Activated CD8-positive, alpha-beta T cell treated with anti-CD3 and anti-CD28 coated beads, Interleukin-2, amount 10 ng/mL, durations not matched to agents 7 days and 5 days (primary cell): Measurements from ENCODE around the gene TRPV2. TPM values are rescaled to one million over a fixed set of nuclear protein-coding genes. Genes with fewer than 3 reads are reported as not detected.

Source experiments
- ATAC-seq: fragments of 150-1000 bp; cut with Tn5 transposase; one replicate; pipeline ENCODE4 v1.10.0; 2021; ENCODE audit warnings: moderate library complexity
- CTCF ChIA-PET: fragments of 350-600 bp; sonication (Branson Sonifier 250); formaldehyde crosslinking; loops from one replicate; lab custom pipeline; 2021; ENCODE audit warnings: antibody characterized with exemption; lab: Charles Lee
- POLR2A ChIA-PET: fragments of 350-600 bp; sonication (Branson Sonifier 250); formaldehyde crosslinking; loops from one replicate; lab custom pipeline; 2021; ENCODE audit warnings: antibody characterized with exemption; lab: Charles Lee
- DNase-seq: peaks from one replicate; pipeline ENCODE4 v3.0.0-alpha.2; 2020
- H3K27ac Mint-ChIP-seq: one replicate; pipeline ENCODE4 v1.8.0; 2021; ENCODE audit warnings: mild to moderate bottlenecking, mixed read lengths
- H3K27me3 Mint-ChIP-seq: one replicate; pipeline ENCODE4 v1.8.0; 2021; ENCODE audit warnings: low read depth, mixed read lengths
- H3K36me3 Mint-ChIP-seq: one replicate; pipeline ENCODE4 v1.8.0; 2021; ENCODE audit warnings: low read depth, mixed read lengths
- H3K4me1 Mint-ChIP-seq: one replicate; pipeline ENCODE4 v1.8.0; 2021; ENCODE audit warnings: low read depth, mixed read lengths
- H3K4me3 Mint-ChIP-seq: one replicate; pipeline ENCODE4 v1.8.0; 2021; ENCODE audit warnings: mild to moderate bottlenecking, mixed read lengths
- H3K9me3 Mint-ChIP-seq: one replicate; pipeline ENCODE4 v1.8.0; 2022; ENCODE audit warnings: mixed read lengths; ENCODE audit not compliant: insufficient read depth
- total RNA-seq, 2 experiments: library from RNA; stranded (reverse); gene quantifications; one replicate each; pipeline ENCODE4 v1.2.3, GENCODE V29; 2021

The TRPV2 gene
- total RNA-seq, 2 experiments from 2014 or later = 124 to 134 TPM

- ATAC-seq = no peak
- CTCF ChIA-PET = interaction anchor here (1.0 kb wide), 1 partner anchor 61 kb away, joined by 3 read pairs; no protein-coding TSS in a partner anchor
These were observed 44.6 kb downstream of the TRPV2 start for GRCh38 chr17:16459855-16460550.

GRCh38 chr17:16460796-16461605 is 45.6 kb downstream of the TRPV2 start:
- Mint-ChIP-seq H3K27ac (no peak overlapping the region), H3K36me3 (no peaks in the 10 kb centered on the region), H3K4me3 (no peak overlapping the region), H3K4me1 (peaks cover 6% of the 10 kb centered on the region), H3K9me3 (no peaks in the 10 kb centered on the region), H3K27me3 (no peaks in the 10 kb centered on the region)
- POLR2A ChIA-PET = interaction anchor here (1.0 kb wide), 1 partner anchor 23 kb away, joined by 3 read pairs; no protein-coding TSS in a partner anchor
- DNase-seq = no peak
- CTCF ChIA-PET = interaction anchor here (1.0 to 1.5 kb wide), 3 partner anchors 7 to 60 kb away, joined by 3 to 8 read pairs (median 4); no protein-coding TSS in a partner anchor
- no peak for ATAC-seq

More at GRCh38 chr17:16459855-16460550, 44.6 kb downstream of the TRPV2 start:
- Mint-ChIP-seq H3K36me3 (no peaks in the 10 kb centered on the region), H3K9me3 (no peaks in the 10 kb centered on the region), H3K4me1 (peaks cover 10% of the 10 kb centered on the region), H3K27ac (peak overlapping the region; percentile 39), H3K27me3 (no peaks in the 10 kb centered on the region), H3K4me3 (no peak overlapping the region)
- DNase-seq = no peak
- POLR2A ChIA-PET = interaction anchor here (1.1 kb wide), 1 partner anchor 79 kb away, joined by 3 read pairs; the partner anchor contains the start of gene UBB

GRCh38 chr17:16461606-16461866 is 46.2 kb downstream of the TRPV2 start:
- H3K4me3 Mint-ChIP-seq = no peak overlapping the region
- peaks cover 6% of the 10 kb centered on the region for H3K4me1 Mint-ChIP-seq
- CTCF ChIA-PET = interaction anchor here (1.2 to 1.5 kb wide), 2 partner anchors 8 to 11 kb away, joined by 4 to 8 read pairs; no protein-coding TSS in a partner anchor
- H3K27ac Mint-ChIP-seq = no peak overlapping the region
- no peak for DNase-seq
- no peaks in the 10 kb centered on the region for H3K36me3 Mint-ChIP-seq
- ATAC-seq = no peak
- POLR2A ChIA-PET = interaction anchor here (1.0 kb wide), 1 partner anchor 23 kb away, joined by 3 read pairs; no protein-coding TSS in a partner anchor
- H3K9me3 Mint-ChIP-seq = no peaks in the 10 kb centered on the region
- no peaks in the 10 kb centered on the region for H3K27me3 Mint-ChIP-seq

GRCh38 chr17:16462070-16462864 is 46.9 kb downstream of the TRPV2 start:
- DNase-seq = no peak
- Mint-ChIP-seq H3K4me3 (no peak overlapping the region), H3K27ac (no peak overlapping the region), H3K4me1 (peaks cover 6% of the 10 kb centered on the region), H3K36me3 (no peaks in the 10 kb centered on the region), H3K27me3 (no peaks in the 10 kb centered on the region), H3K9me3 (no peaks in the 10 kb centered on the region)
- ChIA-PET POLR2A (interaction anchor here (1.0 kb wide), 1 partner anchor 24 kb away, joined by 3 read pairs; no protein-coding TSS in a partner anchor), CTCF (interaction anchor here (1.2 to 1.5 kb wide), 2 partner anchors 9 to 12 kb away, joined by 4 to 8 read pairs; no protein-coding TSS in a partner anchor)
- ATAC-seq = no peak

- H3K36me3 Mint-ChIP-seq = no peaks in the 10 kb centered on the region
These were observed 48.3 kb downstream of the TRPV2 start for GRCh38 chr17:16463358-16464302.

GRCh38 chr17:16464303-16465051 is 49.1 kb downstream of the TRPV2 start:
- Mint-ChIP-seq H3K27ac (no peak overlapping the region), H3K4me1 (peaks cover 4% of the 10 kb centered on the region), H3K36me3 (no peaks in the 10 kb centered on the region), H3K4me3 (no peak overlapping the region), H3K27me3 (no peaks in the 10 kb centered on the region), H3K9me3 (no peaks in the 10 kb centered on the region)
- CTCF ChIA-PET = interaction anchor here (1.1 kb wide), 1 partner anchor 11 kb away, joined by 3 read pairs; no protein-coding TSS in a partner anchor
- ATAC-seq (no peak), DNase-seq (no peak)
- POLR2A ChIA-PET = no interaction called here

More at GRCh38 chr17:16463358-16464302, 48.3 kb downstream of the TRPV2 start:
- CTCF ChIA-PET = interaction anchor here (1.3 kb wide), 1 partner anchor 15 kb away, joined by 3 read pairs; no protein-coding TSS in a partner anchor
- POLR2A ChIA-PET = no interaction called here
- H3K27ac Mint-ChIP-seq = no peak overlapping the region
- no peak for DNase-seq
- ATAC-seq = no peak
- H3K9me3 Mint-ChIP-seq = no peaks in the 10 kb centered on the region
- peaks cover 6% of the 10 kb centered on the region for H3K4me1 Mint-ChIP-seq
- H3K4me3 Mint-ChIP-seq = no peak overlapping the region
- no peaks in the 10 kb centered on the region for H3K27me3 Mint-ChIP-seq

- CTCF ChIA-PET = interaction anchor here (1.1 kb wide), 1 partner anchor 12 kb away, joined by 3 read pairs; no protein-coding TSS in a partner anchor
- H3K9me3 Mint-ChIP-seq = no peaks in the 10 kb centered on the region
- POLR2A ChIA-PET = no interaction called here
- ATAC-seq (no peak), DNase-seq (no peak)
- no peak overlapping the region for H3K4me3 Mint-ChIP-seq
- H3K36me3 Mint-ChIP-seq = no peaks in the 10 kb centered on the region
- peaks cover 2% of the 10 kb centered on the region for H3K4me1 Mint-ChIP-seq
- H3K27ac Mint-ChIP-seq = no peak overlapping the region
- no peaks in the 10 kb centered on the region for H3K27me3 Mint-ChIP-seq
These were observed 49.6 kb downstream of the TRPV2 start for GRCh38 chr17:16465052-16465312.

GRCh38 chr17:16465861-16466338 is 50.5 kb downstream of the TRPV2 start:
- DNase-seq (no peak), ATAC-seq (no peak)
- Mint-ChIP-seq H3K27me3 (no peaks in the 10 kb centered on the region), H3K27ac (no peak overlapping the region), H3K4me1 (no peaks in the 10 kb centered on the region), H3K4me3 (no peak overlapping the region), H3K9me3 (no peaks in the 10 kb centered on the region), H3K36me3 (no peaks in the 10 kb centered on the region)
- ChIA-PET POLR2A (interaction anchor here (0.6 kb wide), 1 partner anchor 628 kb away, joined by 3 read pairs; no protein-coding TSS in a partner anchor), CTCF (no interaction called here)

- DNase-seq (no peak), ATAC-seq (no peak)
- no peaks in the 10 kb centered on the region for H3K9me3 Mint-ChIP-seq
- peak overlapping the region; percentile 5 for H3K27ac Mint-ChIP-seq
- no peaks in the 10 kb centered on the region for H3K4me1 Mint-ChIP-seq
- no peaks in the 10 kb centered on the region for H3K27me3 Mint-ChIP-seq
- no peaks in the 10 kb centered on the region for H3K36me3 Mint-ChIP-seq
- H3K4me3 Mint-ChIP-seq = no peak overlapping the region
- POLR2A ChIA-PET = no interaction called here
- CTCF ChIA-PET = no interaction called here
These were observed 51.0 kb downstream of the TRPV2 start for GRCh38 chr17:16466407-16466806.

GRCh38 chr17:16467044-16467443 is 51.7 kb downstream of the TRPV2 start:
- H3K27ac Mint-ChIP-seq = no peak overlapping the region
- POLR2A ChIA-PET = no interaction called here
- H3K4me1 Mint-ChIP-seq = no peaks in the 10 kb centered on the region
- H3K9me3 Mint-ChIP-seq = no peaks in the 10 kb centered on the region
- no peak for ATAC-seq
- no peaks in the 10 kb centered on the region for H3K27me3 Mint-ChIP-seq
- no peaks in the 10 kb centered on the region for H3K36me3 Mint-ChIP-seq
- no peak overlapping the region for H3K4me3 Mint-ChIP-seq
- DNase-seq = no peak
- CTCF ChIA-PET = interaction anchor here (1.2 kb wide), 1 partner anchor 54 kb away, joined by 4 read pairs; no protein-coding TSS in a partner anchor
